AG09319 (cell line): ENCODE results near the gene HPCAL4.

Experiments used
- DNase-seq: peaks from one replicate; pipeline ENCODE4 v3.0.0-alpha.2; 2010; ENCODE audit warnings: low read depth; ENCODE audit errors: extremely low read depth
- CTCF ChIP-seq: IDR thresholded peaks from 2 replicates; pipeline ENCODE4 v1.5.1; 2011; ENCODE audit warnings: low read depth, mild to moderate bottlenecking, inconsistent platforms, low read length, moderate library complexity

Gene HPCAL4

GRCh38 chr1:39700348-39700747 is 9.1 kb upstream of the HPCAL4 start:
- no peak for TF ChIP-seq CTCF
- no peak for DNase-seq

GRCh38 chr1:39699419-39699818 is 8.2 kb upstream of the HPCAL4 start:
- DNase-seq = no peak
- TF ChIP-seq CTCF = no peak

DNA sequence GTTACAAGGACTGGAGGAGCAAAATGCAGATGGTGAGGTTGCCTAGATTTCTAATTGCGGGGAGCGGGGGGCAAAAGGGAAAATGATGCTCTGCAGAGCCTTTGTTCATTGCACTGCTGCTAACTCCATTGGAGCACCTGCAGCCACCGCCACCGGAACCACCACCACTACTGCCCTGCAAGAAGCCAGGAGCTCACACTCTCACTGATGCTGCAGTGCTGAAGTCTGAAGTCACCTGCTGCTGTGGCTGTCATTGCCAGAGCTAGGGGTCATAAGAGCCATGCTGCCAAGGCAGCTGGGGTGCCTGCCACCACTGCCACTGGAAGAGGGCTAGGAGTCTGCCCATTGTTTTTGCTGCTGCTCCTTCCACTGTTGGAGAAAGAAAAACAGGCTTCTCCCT is 7.3 kb upstream of the HPCAL4 start:
- TF ChIP-seq CTCF = no peak
- no peak for DNase-seq

DNA sequence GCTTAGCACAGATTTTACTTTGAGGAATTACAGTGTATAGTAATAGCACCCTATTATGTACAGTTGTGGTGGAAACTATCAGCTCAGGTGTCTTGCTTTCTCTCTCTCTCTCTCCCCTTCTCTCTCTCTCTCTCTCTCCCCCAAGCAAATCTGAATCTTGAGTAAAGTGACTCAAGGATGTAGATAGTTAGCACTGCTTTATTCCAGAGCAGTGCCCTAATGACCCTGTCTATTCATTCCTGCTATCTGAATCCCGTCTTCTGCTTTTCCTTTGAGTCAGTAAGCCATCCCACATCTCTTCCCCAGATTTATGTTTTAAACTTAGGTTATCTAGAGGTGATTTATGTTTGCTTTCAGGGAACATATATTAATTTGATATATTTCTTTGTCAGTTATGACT is 5.2 kb upstream of the HPCAL4 start:
- no peak for TF ChIP-seq CTCF
- no peak for DNase-seq

DNA sequence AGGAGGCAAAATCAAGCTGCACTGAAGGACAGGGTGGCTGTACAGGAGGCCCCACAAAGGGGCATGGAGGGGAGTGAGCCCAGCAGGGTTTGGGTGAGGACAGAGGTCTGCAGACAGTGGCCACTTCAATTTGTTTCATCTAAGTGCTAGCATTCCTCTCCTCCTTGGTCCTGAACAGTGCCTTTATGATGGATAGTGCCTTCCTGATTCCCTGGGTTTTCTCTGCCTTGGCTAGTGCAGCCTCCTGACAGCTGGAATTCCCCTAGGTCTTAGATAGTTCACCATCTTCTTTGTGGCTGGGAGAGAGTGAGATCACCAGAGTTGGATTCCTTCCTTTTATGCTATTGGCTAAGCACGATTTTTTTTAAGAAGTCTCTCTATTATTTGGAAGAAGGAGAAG is 3.8 kb upstream of the HPCAL4 start:
- no peak for TF ChIP-seq CTCF
- DNase-seq = no peak

- DNase-seq = no peak
- TF ChIP-seq CTCF = no peak
Measured at GRCh38 chr1:39694026-39694425, 2.8 kb upstream of the HPCAL4 start.

- no peak for DNase-seq
- no peak for TF ChIP-seq CTCF
Measured at GRCh38 chr1:39692152-39693074, 1.2 kb upstream of the HPCAL4 start.
